Fibroblast of lung (primary cell): ENCODE results near the gene ARL4D. TPM values are rescaled to one million over a fixed set of nuclear protein-coding genes. Genes with fewer than 3 reads are reported as not detected.
A peak's percentile ranks its signal among the peaks of the same experiment; 100 is the strongest.

ENCODE experiments used
- DNase-seq, 2 donors: peaks; one replicate each; pipeline versions ENCODE4 v3.0.0 to v3.0.0-alpha.2; 2010; ENCODE audit warnings: low read depth in 2 of 2
- H2AFZ ChIP-seq: 2 replicates; pipeline ENCODE4 v1.5.1; 2012; ENCODE audit warnings: low read length, control low read depth, inconsistent platforms
- H3K27ac ChIP-seq: 2 replicates; pipeline ENCODE4 v1.5.1; 2011; ENCODE audit warnings: low read length, control low read depth; ENCODE audit not compliant: insufficient read depth
- H3K27me3 ChIP-seq: 2 replicates; pipeline ENCODE4 v1.5.1; 2011; ENCODE audit warnings: mild to moderate bottlenecking, low read length; ENCODE audit not compliant: control insufficient read depth, insufficient read depth
- H3K36me3 ChIP-seq: 2 replicates; pipeline ENCODE4 v1.5.1; 2011; ENCODE audit warnings: low read length; ENCODE audit not compliant: control insufficient read depth, insufficient read depth
- H3K4me1 ChIP-seq: 2 replicates; pipeline ENCODE4 v1.5.1; 2011; ENCODE audit warnings: low read length; ENCODE audit not compliant: control insufficient read depth, insufficient read depth; ENCODE audit errors: extremely low read depth
- H3K4me2 ChIP-seq: 2 replicates; pipeline ENCODE4 v1.5.1; 2011; ENCODE audit warnings: low read length, control low read depth; ENCODE audit not compliant: insufficient read depth; ENCODE audit errors: extremely low read depth
- H3K4me3 ChIP-seq, 4 experiments: fragments of 200-600 bp in 1 of 4; sonication (generic) in 1 of 4; replicated peaks in 1 of 4; 2 replicates each; pipeline ENCODE4 v1.5.1; 2011 to 2016; ENCODE audit warnings: low read length in 4 of 4, low read depth in 3 of 4, mild to moderate bottlenecking in 3 of 4, control low read depth in 2 of 4, inconsistent platforms in 1 of 4, mixed read lengths in 1 of 4; ENCODE audit not compliant: insufficient read depth in 1 of 4; ENCODE audit errors: control extremely low read depth in 1 of 4
- H3K79me2 ChIP-seq: 2 replicates; pipeline ENCODE4 v1.5.1; 2012; ENCODE audit warnings: mild to moderate bottlenecking, low read length, inconsistent platforms; ENCODE audit not compliant: control insufficient read depth, insufficient read depth
- H3K9ac ChIP-seq: 2 replicates; pipeline ENCODE4 v1.5.1; 2011; ENCODE audit warnings: mild to moderate bottlenecking, low read length, control low read depth; ENCODE audit not compliant: insufficient read depth
- H3K9me3 ChIP-seq: 2 replicates; pipeline ENCODE4 v1.5.1; 2012; ENCODE audit warnings: low read depth, low read length; ENCODE audit not compliant: control insufficient read depth, insufficient read depth
- H4K20me1 ChIP-seq: 2 replicates; pipeline ENCODE4 v1.5.1; 2011; ENCODE audit warnings: low read length; ENCODE audit not compliant: control insufficient read depth, insufficient read depth; ENCODE audit errors: extremely low read depth
- CTCF ChIP-seq, 2 donors: IDR thresholded peaks in 1 of 2; conservative IDR thresholded peaks in 1 of 2; 1 replicate in 1 of 2; 2 replicates in 1 of 2; pipeline ENCODE4 v1.5.1; 2011 to 2012; ENCODE audit warnings: low read length in 2 of 2, control low read depth in 1 of 2, inconsistent platforms in 1 of 2, low read depth in 1 of 2, mild to moderate bottlenecking in 1 of 2
- EZH2 ChIP-seq: IDR thresholded peaks from 2 replicates; pipeline ENCODE4 v1.5.1; 2012; ENCODE audit warnings: low read length, control low read depth, mild to moderate bottlenecking; ENCODE audit errors: missing control alignments
- polyA plus RNA-seq, 2 donors: library from polyadenylated mRNA; depleted of rRNA in 1 of 2; stranded (reverse) in 1 of 2; unstranded in 1 of 2; fragments of >200 nt; gene quantifications; 2 replicates each; pipeline ENCODE4 v1.2.1, GENCODE V29; 2011 to 2012; ENCODE audit warnings: missing spikeins in 1 of 2
- total RNA-seq: library from RNA; depleted of rRNA; stranded (reverse); fragments of >200 nt; gene quantifications from 2 replicates; pipeline ENCODE4 v1.2.1, GENCODE V29; 2014

Gene ARL4D
- total and polyA plus RNA-seq, 2 donors (not counting 1 experiment from before 2014, with no cell fraction given): 12.5 to 46.4 TPM

- Histone ChIP-seq H4K20me1 (no peaks in the 10 kb centered on the region), H3K4me2 (peak overlapping the region; percentile 79), H3K4me1 (peaks cover 5% of the 10 kb centered on the region), H3K4me3 (peak overlapping the region; percentile 36 to 85 (median 58)), H3K36me3 (no peaks in the 10 kb centered on the region), H3K79me2 (no peaks in the 10 kb centered on the region), H3K27me3 (no peaks in the 10 kb centered on the region), H3K9me3 (no peaks in the 10 kb centered on the region), H3K27ac (peak overlapping the region; percentile 97), H3K9ac (peak overlapping the region; percentile 72), H2AFZ (peak overlapping the region; percentile 68)
- peak; percentile 98 to 100 for DNase-seq
- TF ChIP-seq EZH2: no peak
- TF ChIP-seq CTCF (conservative IDR thresholded peaks at IDR 0.05 in 1 of 2, IDR thresholded peaks at IDR 0.05 in 1 of 2; ENCODE audit: low read depth in 1 of 2, low read length in 2 of 2): no peak
Measured at GRCh38 chr17:43360739-43361505, 37.9 kb upstream of the ARL4D start.

GRCh38 chr17:43363181-43363925, 35.4 kb upstream of the ARL4D start:
- no peak for DNase-seq
- Histone ChIP-seq H3K4me1 (peaks cover 8% of the 10 kb centered on the region), H3K27me3 (no peaks in the 10 kb centered on the region), H3K27ac (no peak overlapping the region), H3K4me2 (no peak overlapping the region), H3K9me3 (no peaks in the 10 kb centered on the region), H2AFZ (no peak overlapping the region), H3K9ac (no peak overlapping the region), H3K4me3 (no peak overlapping the region), H3K79me2 (no peaks in the 10 kb centered on the region), H3K36me3 (no peaks in the 10 kb centered on the region), H4K20me1 (no peaks in the 10 kb centered on the region)
- TF ChIP-seq EZH2 (no peak), CTCF (conservative IDR thresholded peaks at IDR 0.05 in 1 of 2, IDR thresholded peaks at IDR 0.05 in 1 of 2; ENCODE audit: low read depth in 1 of 2, low read length in 2 of 2) (no peak)

GRCh38 chr17:43363926-43364285, 34.9 kb upstream of the ARL4D start:
- no peaks in the 10 kb centered on the region for H4K20me1 ChIP-seq
- no peak overlapping the region for H2AFZ ChIP-seq
- H3K4me3 ChIP-seq: no peak overlapping the region
- H3K79me2 ChIP-seq: no peaks in the 10 kb centered on the region
- H3K27ac ChIP-seq: no peak overlapping the region
- no peaks in the 10 kb centered on the region for H3K27me3 ChIP-seq
- no peak for DNase-seq
- no peaks in the 10 kb centered on the region for H3K9me3 ChIP-seq
- no peak overlapping the region for H3K9ac ChIP-seq
- no peak for TF ChIP-seq CTCF (conservative IDR thresholded peaks at IDR 0.05 in 1 of 2, IDR thresholded peaks at IDR 0.05 in 1 of 2; ENCODE audit: low read depth in 1 of 2, low read length in 2 of 2)
- TF ChIP-seq EZH2: no peak
- H3K36me3 ChIP-seq: no peaks in the 10 kb centered on the region
- no peak overlapping the region for H3K4me2 ChIP-seq
- H3K4me1 ChIP-seq: peaks cover 10% of the 10 kb centered on the region
